Gastroesophageal sphincter (tissue), 4 donors: ENCODE results near the gene PLEKHG2. TPM values are rescaled to one million over a fixed set of nuclear protein-coding genes. Genes with fewer than 3 reads are reported as not detected.

ENCODE experiments used
- ATAC-seq: fragments of 150-250 bp; one replicate; pipeline ENCODE4 v1.9.1; 2016; ENCODE audit warnings: mild to moderate bottlenecking, moderate library complexity
- H3K27ac ChIP-seq, 4 donors: fragments of 200-600 bp; sonication (generic) in 3 of 4; 1 replicate in 3 of 4; 2 replicates in 1 of 4; pipeline ENCODE4 v1.5.1; 2016 to 2019
- H3K27me3 ChIP-seq: fragments of 200-600 bp; sonication (generic); one replicate; pipeline ENCODE4 v1.5.1; 2019
- H3K36me3 ChIP-seq, 2 donors: fragments of 200-600 bp; sonication (generic); one replicate each; pipeline ENCODE4 v1.5.1; 2019; ENCODE audit warnings: control low read depth in 1 of 2
- H3K4me1 ChIP-seq, 3 donors: fragments of 200-600 bp; sonication (generic); 1 replicate in 2 of 3; 2 replicates in 1 of 3; pipeline ENCODE4 v1.5.1; 2016 to 2019; ENCODE audit warnings: control low read depth in 2 of 3
- H3K4me3 ChIP-seq, 2 donors: fragments of 200-600 bp; sonication (generic); one replicate each; pipeline ENCODE4 v1.5.1; 2019; ENCODE audit warnings: mild to moderate bottlenecking in 1 of 2, moderate library complexity in 1 of 2
- H3K9me3 ChIP-seq, 3 donors: fragments of 200-600 bp; sonication (generic); one replicate each; pipeline ENCODE4 v1.5.1; 2017 to 2019; ENCODE audit warnings: control low read depth in 2 of 3
- CTCF ChIP-seq, 4 experiments: fragments of 200-600 bp in 2 of 4; fragments of 450-650 bp in 2 of 4; sonication (generic) in 1 of 4; IDR thresholded peaks; one replicate each; pipeline ENCODE4 v1.5.1; 2017 to 2019; ENCODE audit warnings: antibody characterized with exemption in 4 of 4, mild to moderate bottlenecking in 2 of 4, moderate library complexity in 2 of 4
- EP300 ChIP-seq: sonication (generic); formaldehyde crosslinking; IDR thresholded peaks from one replicate; pipeline ENCODE4 v1.6.1; 2017; ENCODE audit warnings: antibody characterized with exemption, mild to moderate bottlenecking
- POLR2A ChIP-seq, 2 donors: fragments of 450-650 bp; IDR thresholded peaks; one replicate each; pipeline ENCODE4 v1.6.1; 2017; ENCODE audit warnings: antibody characterized with exemption in 2 of 2, mild to moderate bottlenecking in 2 of 2, moderate library complexity in 1 of 2
- POLR2AphosphoS5 ChIP-seq: sonication (generic); formaldehyde crosslinking; IDR thresholded peaks from one replicate; pipeline ENCODE4 v1.6.1; 2017; ENCODE audit warnings: antibody characterized with exemption
- WGBS, 2 donors: methylation state at CpG; one replicate each; pipeline ENCODE4 v1.1.5; 2018; ENCODE audit warnings: low coverage in 1 of 2; 5-methylcytosine and 5-hydroxymethylcytosine counted together
- total RNA-seq, 4 donors: library from RNA; depleted of rRNA; stranded (reverse); fragments of >200 nt; gene quantifications; one replicate each; pipeline ENCODE4 v1.1.0, GENCODE V29; 2016

PLEKHG2 gene
- total RNA-seq, 4 donors from 2014 or later: 19.5 to 35.3 (median 23.4) TPM

- Histone ChIP-seq H3K36me3 (peaks cover 0 to 65% of the 10 kb centered on the region in 2 donors), H3K27ac (peak overlapping the region in 1 of 4 donors; percentile 42), H3K27me3 (no peaks in the 10 kb centered on the region), H3K4me1 (peaks cover 9 to 66% (median 26%) of the 10 kb centered on the region in 3 donors), H3K4me3 (no peak overlapping the region), H3K9me3 (no peaks in the 10 kb centered on the region)
- ATAC-seq: no peak
- TF ChIP-seq POLR2A (IDR thresholded peaks at IDR 0.05) (no peak), CTCF (IDR thresholded peaks at IDR 0.05) (no peak), EP300 (no peak), POLR2AphosphoS5 (no peak)
- WGBS, 2 donors: 71 to 77% methylated on average over 2 of the region's 2 CpGs
Observed at GRCh38 chr19:39369200-39369599, 43.3 kb upstream of the PLEKHG2 start.

- no peak for TF ChIP-seq POLR2AphosphoS5
- TF ChIP-seq CTCF (IDR thresholded peaks at IDR 0.05): no peak
- no peak for TF ChIP-seq EP300
- TF ChIP-seq POLR2A (IDR thresholded peaks at IDR 0.05): no peak
- peak overlapping the region in 3 of 4 donors; percentile 89 to 99 (median 93) for H3K27ac ChIP-seq
- H3K4me3 ChIP-seq: no peak overlapping the region
- WGBS, 2 donors: 100% methylated on average over 1 to 3 of the region's 5 CpGs
- no peaks in the 10 kb centered on the region for H3K9me3 ChIP-seq
- peaks cover 0 to 59% of the 10 kb centered on the region in 2 donors for H3K36me3 ChIP-seq
- H3K27me3 ChIP-seq: no peaks in the 10 kb centered on the region
- H3K4me1 ChIP-seq: peaks cover 9 to 59% (median 22%) of the 10 kb centered on the region in 3 donors
- no peak for ATAC-seq
Observed at GRCh38 chr19:39370735-39371134, 41.7 kb upstream of the PLEKHG2 start.

GRCh38 chr19:39372047-39372802, 40.2 kb upstream of the PLEKHG2 start:
- Histone ChIP-seq H3K27me3 (no peaks in the 10 kb centered on the region), H3K27ac (peak overlapping the region; percentile 89 to 99 (median 92)), H3K36me3 (peaks cover 0 to 62% of the 10 kb centered on the region in 2 donors), H3K4me3 (no peak overlapping the region), H3K9me3 (no peaks in the 10 kb centered on the region), H3K4me1 (peaks cover 9 to 50% (median 22%) of the 10 kb centered on the region in 3 donors)
- peak; percentile 97 for ATAC-seq
- 18 to 26% methylated on average over 8 of the region's 8 CpGs for WGBS, 2 donors
- TF ChIP-seq POLR2A (IDR thresholded peaks at IDR 0.05) (no peak), POLR2AphosphoS5 (peak; percentile 86), CTCF (IDR thresholded peaks at IDR 0.05) (peak in 2 of 4 experiments; percentile 12 to 22)

- 60% methylated on average over 1 of the region's 2 CpGs; no CpG with 5 or more reads in 1 of the 2 donors for WGBS, 2 donors
- peak overlapping the region; percentile 89 to 99 (median 92) for H3K27ac ChIP-seq
- peaks cover 0 to 65% of the 10 kb centered on the region in 2 donors for H3K36me3 ChIP-seq
- H3K4me3 ChIP-seq: no peak overlapping the region
- no peaks in the 10 kb centered on the region for H3K9me3 ChIP-seq
- peaks cover 9 to 43% (median 22%) of the 10 kb centered on the region in 3 donors for H3K4me1 ChIP-seq
- no peaks in the 10 kb centered on the region for H3K27me3 ChIP-seq
- ATAC-seq: peak; percentile 39
- TF ChIP-seq POLR2AphosphoS5: no peak
- no peak for TF ChIP-seq POLR2A (IDR thresholded peaks at IDR 0.05)
- TF ChIP-seq EP300: no peak
- no peak for TF ChIP-seq CTCF (IDR thresholded peaks at IDR 0.05)
Observed at GRCh38 chr19:39372941-39373340, 39.5 kb upstream of the PLEKHG2 start.

GRCh38 chr19:39375929-39376328, 36.5 kb upstream of the PLEKHG2 start:
- TF ChIP-seq POLR2AphosphoS5 (no peak), CTCF (IDR thresholded peaks at IDR 0.05) (no peak), POLR2A (IDR thresholded peaks at IDR 0.05) (no peak), EP300 (no peak)
- Histone ChIP-seq H3K27me3 (no peaks in the 10 kb centered on the region), H3K36me3 (peaks cover 0 to 66% of the 10 kb centered on the region in 2 donors), H3K4me1 (peaks cover 9 to 44% (median 22%) of the 10 kb centered on the region in 3 donors), H3K4me3 (no peak overlapping the region), H3K9me3 (no peaks in the 10 kb centered on the region), H3K27ac (peak overlapping the region in 3 of 4 donors; percentile 26 to 93 (median 89))
- ATAC-seq: no peak
